CD14-positive monocyte (primary cell): ENCODE data around the gene RASSF4. TPM values are rescaled to one million over a fixed set of nuclear protein-coding genes. Genes with fewer than 3 reads are reported as not detected.

Source experiments
- DNase-seq, 3 donors: peaks; one replicate each; pipeline ENCODE4 v3.0.0-alpha.2; 2011 to 2022
- H2AFZ ChIP-seq: 2 replicates; pipeline ENCODE4 v1.6.0; 2012; ENCODE audit warnings: mild to moderate bottlenecking, low read depth, low read length, inconsistent platforms; ENCODE audit not compliant: insufficient read depth, poor library complexity, severe bottlenecking
- H3K27ac ChIP-seq, 2 donors: 1 replicate in 1 of 2; 2 replicates in 1 of 2; pipeline ENCODE4 v1.5.1; 2012 to 2013; ENCODE audit warnings: low read length in 2 of 2, control low read depth in 1 of 2, inconsistent platforms in 1 of 2, low read depth in 1 of 2, mild to moderate bottlenecking in 1 of 2
- H3K27me3 ChIP-seq, 2 donors: one replicate each; pipeline versions ENCODE4 v1.6.0 to v1.6.1; 2011 to 2013; ENCODE audit warnings: low read length in 2 of 2; ENCODE audit not compliant: control insufficient read depth in 2 of 2, insufficient read depth in 2 of 2
- H3K36me3 ChIP-seq, 2 donors: replicated peaks in 1 of 2; 1 replicate in 1 of 2; 2 replicates in 1 of 2; pipeline versions ENCODE4 v1.5.1 to v1.6.1; 2012 to 2013; ENCODE audit warnings: low read length in 2 of 2, control low read depth in 1 of 2, inconsistent platforms in 1 of 2, mild to moderate bottlenecking in 1 of 2; ENCODE audit not compliant: insufficient read depth in 2 of 2, control insufficient read depth in 1 of 2
- H3K4me1 ChIP-seq, 2 donors: 1 replicate in 1 of 2; 2 replicates in 1 of 2; pipeline versions ENCODE4 v1.5.1 to v1.6.1; 2012 to 2013; ENCODE audit warnings: low read length in 2 of 2, control low read depth in 1 of 2, inconsistent platforms in 1 of 2, mild to moderate bottlenecking in 1 of 2, moderate library complexity in 1 of 2; ENCODE audit not compliant: insufficient read depth in 2 of 2, control insufficient read depth in 1 of 2
- H3K4me2 ChIP-seq: replicated peaks from 2 replicates; pipeline ENCODE3; 2012; ENCODE audit warnings: low read length, moderate library complexity, mild to moderate bottlenecking; ENCODE audit not compliant: poor library complexity, severe bottlenecking; ENCODE audit errors: extremely low read depth
- H3K4me3 ChIP-seq, 3 experiments: fragments of 200-600 bp in 1 of 3; sonication (generic) in 1 of 3; replicated peaks in 1 of 3; 1 replicate in 2 of 3; 2 replicates in 1 of 3; pipeline ENCODE4 v1.5.1; 2011 to 2013; ENCODE audit warnings: low read length in 3 of 3, mild to moderate bottlenecking in 3 of 3, control low read depth in 2 of 3, low read depth in 2 of 3, inconsistent platforms in 1 of 3, moderate library complexity in 1 of 3
- H3K79me2 ChIP-seq: 2 replicates; pipeline ENCODE4 v1.6.0; 2012; ENCODE audit warnings: mild to moderate bottlenecking, control low read depth, inconsistent platforms, low read length, moderate library complexity; ENCODE audit not compliant: insufficient read depth
- H3K9ac ChIP-seq: 2 replicates; pipeline ENCODE4 v1.6.0; 2017; ENCODE audit warnings: low read length, mild to moderate bottlenecking; ENCODE audit not compliant: insufficient read depth, poor library complexity, severe bottlenecking
- H3K9me3 ChIP-seq, 2 donors: replicated peaks in 1 of 2; 1 replicate in 1 of 2; 2 replicates in 1 of 2; pipeline versions ENCODE4 v1.5.1 to v1.6.1; 2012 to 2013; ENCODE audit warnings: low read length in 2 of 2, control low read depth in 1 of 2; ENCODE audit not compliant: control insufficient read depth in 1 of 2, insufficient read depth in 1 of 2
- H4K20me1 ChIP-seq: 2 replicates; pipeline ENCODE4 v1.6.0; 2012; ENCODE audit warnings: mild to moderate bottlenecking, low read length, control low read depth, moderate library complexity; ENCODE audit not compliant: insufficient read depth
- H3K27ac Mint-ChIP-seq, 7 donors: one replicate each; pipeline ENCODE4 v1.8.0; 2020; ENCODE audit warnings: mild to moderate bottlenecking in 7 of 7, mixed read lengths in 7 of 7, moderate library complexity in 6 of 7, inconsistent platforms in 2 of 7
- H3K27me3 Mint-ChIP-seq, 3 donors: one replicate each; pipeline ENCODE4 v1.8.0; 2021 to 2022; ENCODE audit warnings: low read depth in 3 of 3, mild to moderate bottlenecking in 3 of 3, mixed read lengths in 3 of 3, moderate library complexity in 3 of 3, inconsistent platforms in 1 of 3
- H3K36me3 Mint-ChIP-seq, 2 donors: one replicate each; pipeline ENCODE4 v1.8.0; 2020; ENCODE audit warnings: mixed read lengths in 2 of 2, inconsistent platforms in 1 of 2, mild to moderate bottlenecking in 1 of 2
- H3K4me1 Mint-ChIP-seq: one replicate; pipeline ENCODE4 v1.8.0; 2020; ENCODE audit warnings: mild to moderate bottlenecking, mixed read lengths
- H3K4me3 Mint-ChIP-seq, 2 donors: one replicate each; pipeline ENCODE4 v1.8.0; 2020; ENCODE audit warnings: mild to moderate bottlenecking in 2 of 2, mixed read lengths in 2 of 2, moderate library complexity in 1 of 2
- H3K9me3 Mint-ChIP-seq, 7 donors: one replicate each; pipeline ENCODE4 v1.8.0; 2020 to 2022; ENCODE audit warnings: mixed read lengths in 7 of 7, mild to moderate bottlenecking in 6 of 7, moderate library complexity in 6 of 7, inconsistent platforms in 2 of 7
- CTCF ChIP-seq: fragments of 200-600 bp; IDR thresholded peaks from one replicate; pipeline ENCODE4 v1.8.0; 2022; ENCODE audit warnings: antibody characterized with exemption, mild to moderate bottlenecking
- WGBS: methylation state at CpG from one replicate; pipeline ENCODE4 v1.1.5; 2013; ENCODE audit warnings: missing lambda C conversion rate; ENCODE audit not compliant: insufficient coverage; 5-methylcytosine and 5-hydroxymethylcytosine counted together
- intact Hi-C, 2 donors: fragments of 100-400 bp; cut with micrococcal nuclease; formaldehyde crosslinking; loops; one replicate each; pipeline versions ENCODE4 v1.15.0 to v1.15.1; 2023
- polyA plus RNA-seq, 3 donors: library from polyadenylated mRNA; depleted of rRNA in 1 of 3; unstranded in 2 of 3; stranded (reverse) in 1 of 3; fragments of 300-500 nt in 2 of 3; fragments of >200 nt in 1 of 3; fragmentation: Illumina TruSeq in 2 of 3; gene quantifications; 1 replicate in 2 of 3; 2 replicates in 1 of 3; pipeline ENCODE4 v1.2.3, GENCODE V29; 2012 to 2021

RASSF4 gene
- polyA plus RNA-seq, 3 donors = 117 to 290 (median 120) TPM

- no peak for DNase-seq
- no peak overlapping the region for H2AFZ ChIP-seq
- WGBS = 65% methylated on average over 23 of the region's 25 CpGs
- peaks cover 71 to 80% of the 10 kb centered on the region in 2 donors for H3K36me3 ChIP-seq
- no peak overlapping the region for H3K9ac ChIP-seq
- peaks cover 79% of the 10 kb centered on the region for H3K79me2 ChIP-seq
- peaks cover 71% of the 10 kb centered on the region for H4K20me1 ChIP-seq
- H3K4me3 ChIP-seq = no peak overlapping the region
- Mint-ChIP-seq H3K27me3 (no peaks in the 10 kb centered on the region), H3K9me3 (no peaks in the 10 kb centered on the region), H3K4me3 (no peak overlapping the region), H3K27ac (peak overlapping the region in 3 of 7 donors; percentile 37 to 82 (median 50)), H3K4me1 (peaks cover 45% of the 10 kb centered on the region), H3K36me3 (peaks cover 52 to 75% of the 10 kb centered on the region in 2 donors)
- H3K4me2 ChIP-seq = no peak overlapping the region
- peaks cover 30 to 47% of the 10 kb centered on the region in 2 donors for H3K4me1 ChIP-seq
- no peaks in the 10 kb centered on the region for H3K27me3 ChIP-seq
- H3K9me3 ChIP-seq = no peaks in the 10 kb centered on the region
- peak overlapping the region in 1 of 2 donors; percentile 61 for H3K27ac ChIP-seq
- intact Hi-C loops = no loop called here
- no peak for TF ChIP-seq CTCF
Measured at GRCh38 chr10:44977287-44978212, 17.9 kb downstream of the RASSF4 start.

GRCh38 chr10:44978213-44978569, 18.6 kb downstream of the RASSF4 start:
- Mint-ChIP-seq H3K9me3 (no peaks in the 10 kb centered on the region), H3K27ac (peak overlapping the region in 4 of 7 donors; percentile 78 to 83 (median 80)), H3K36me3 (peaks cover 51 to 75% of the 10 kb centered on the region in 2 donors), H3K4me1 (peaks cover 39% of the 10 kb centered on the region), H3K4me3 (no peak overlapping the region), H3K27me3 (no peaks in the 10 kb centered on the region)
- WGBS = 10% methylated on average over 2 of the region's 4 CpGs
- Histone ChIP-seq H3K9ac (peak overlapping the region; percentile 27), H4K20me1 (peaks cover 77% of the 10 kb centered on the region), H3K4me1 (peaks cover 24 to 40% of the 10 kb centered on the region in 2 donors), H3K27ac (peak overlapping the region; percentile 15 to 61), H3K36me3 (peaks cover 71 to 80% of the 10 kb centered on the region in 2 donors), H3K4me2 (no peak overlapping the region), H3K9me3 (no peaks in the 10 kb centered on the region), H3K4me3 (no peak overlapping the region), H3K79me2 (peaks cover 76% of the 10 kb centered on the region), H2AFZ (no peak overlapping the region), H3K27me3 (no peaks in the 10 kb centered on the region)
- intact Hi-C loops = no loop called here
- DNase-seq = no peak
- TF ChIP-seq CTCF = no peak
